NB4 (cell line): Measurements from ENCODE around the gene SUPV3L1.

ENCODE experiments used
- CTCF ChIP-seq: IDR thresholded peaks from one replicate; pipeline ENCODE4 v1.5.1; 2012; ENCODE audit warnings: low read depth, low read length
- MAX ChIP-seq: IDR thresholded peaks from 2 replicates; pipeline ENCODE4 v1.6.1; 2011; ENCODE audit warnings: low read depth, low read length
- MYC ChIP-seq: IDR thresholded peaks from 2 replicates; pipeline ENCODE4 v1.6.1; 2011; ENCODE audit warnings: low read depth, low read length

GRCh38 chr10:69240455-69240854 lies 60.4 kb downstream of the SUPV3L1 start:
- no peak for TF ChIP-seq MAX
- TF ChIP-seq CTCF, result no peak
- no peak for TF ChIP-seq MYC
